ENCODE measurements around the gene CYP46A1.

DNA sequence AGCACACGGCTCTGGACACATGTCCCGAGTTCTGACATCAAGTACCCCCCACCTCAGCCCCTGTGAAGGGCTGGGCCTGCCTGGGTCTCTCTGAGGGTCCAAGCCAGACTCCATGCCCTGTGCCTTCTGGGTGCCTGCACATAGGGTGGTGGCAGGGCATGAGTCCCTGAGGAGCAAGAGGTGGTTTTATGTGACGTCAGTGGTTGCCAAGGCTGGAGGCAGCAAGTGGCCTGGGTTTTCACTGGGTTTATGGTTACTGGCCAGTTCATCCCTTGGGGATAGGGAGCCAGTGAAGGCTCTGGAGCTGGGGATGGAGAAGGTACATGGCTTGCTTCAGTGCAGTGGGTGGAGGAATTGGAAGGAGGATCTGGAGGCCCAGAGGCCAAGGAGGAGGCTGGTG, 58.0 kb downstream of the CYP46A1 start:
- TF ChIP-seq, protein P1, sequence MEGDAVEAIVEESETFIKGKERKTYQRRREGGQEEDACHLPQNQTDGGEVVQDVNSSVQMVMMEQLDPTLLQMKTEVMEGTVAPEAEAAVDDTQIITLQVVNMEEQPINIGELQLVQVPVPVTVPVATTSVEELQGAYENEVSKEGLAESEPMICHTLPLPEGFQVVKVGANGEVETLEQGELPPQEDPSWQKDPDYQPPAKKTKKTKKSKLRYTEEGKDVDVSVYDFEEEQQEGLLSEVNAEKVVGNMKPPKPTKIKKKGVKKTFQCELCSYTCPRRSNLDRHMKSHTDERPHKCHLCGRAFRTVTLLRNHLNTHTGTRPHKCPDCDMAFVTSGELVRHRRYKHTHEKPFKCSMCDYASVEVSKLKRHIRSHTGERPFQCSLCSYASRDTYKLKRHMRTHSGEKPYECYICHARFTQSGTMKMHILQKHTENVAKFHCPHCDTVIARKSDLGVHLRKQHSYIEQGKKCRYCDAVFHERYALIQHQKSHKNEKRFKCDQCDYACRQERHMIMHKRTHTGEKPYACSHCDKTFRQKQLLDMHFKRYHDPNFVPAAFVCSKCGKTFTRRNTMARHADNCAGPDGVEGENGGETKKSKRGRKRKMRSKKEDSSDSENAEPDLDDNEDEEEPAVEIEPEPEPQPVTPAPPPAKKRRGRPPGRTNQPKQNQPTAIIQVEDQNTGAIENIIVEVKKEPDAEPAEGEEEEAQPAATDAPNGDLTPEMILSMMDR (IDR thresholded peaks at IDR 0.05) = no peak
- no peak for TF ChIP-seq POLR2A (IDR thresholded peaks at IDR 0.05)
